LNCaP clone FGC (cell line): ENCODE measurements around the gene PKD1L1.
A peak's percentile ranks its signal among the peaks of the same experiment; 100 is the strongest.
"Not testable (repeated sequence)": the region's sequence is repeated elsewhere in the genome, so short reads cannot be mapped to it uniquely, and the experiment has no call there.

Source experiments
- DNase-seq: peaks from one replicate; pipeline ENCODE4 v3.0.0-alpha.2; 2011; ENCODE audit warnings: low read depth
- H3K4me3 ChIP-seq: 2 replicates; pipeline ENCODE4 v1.5.1; 2011; ENCODE audit warnings: mild to moderate bottlenecking, low read depth, low read length, control low read depth
- CTCF ChIP-seq: IDR thresholded peaks from 2 replicates; pipeline ENCODE4 v1.5.1; 2012; ENCODE audit warnings: mild to moderate bottlenecking; ENCODE audit not compliant: control insufficient read depth, insufficient read depth; ENCODE audit errors: extremely low read depth

The PKD1L1 gene

GRCh38 chr7:47947355-47947749 is 914 bp downstream of the PKD1L1 start:
- DNase-seq = no peak
- no peak for TF ChIP-seq CTCF
- H3K4me3 ChIP-seq = no peak overlapping the region

GRCh38 chr7:47946581-47947354 is 1.5 kb downstream of the PKD1L1 start:
- H3K4me3 ChIP-seq = no peak overlapping the region
- no peak for TF ChIP-seq CTCF
- no peak for DNase-seq

- DNase-seq = peak; percentile 15
- no peak overlapping the region for H3K4me3 ChIP-seq
- peak; percentile 76 for TF ChIP-seq CTCF
These were observed 2.8 kb downstream of the PKD1L1 start for GRCh38 chr7:47945261-47946015.

- TF ChIP-seq CTCF = no peak
- H3K4me3 ChIP-seq = no peak overlapping the region
- DNase-seq = no peak
These were observed 3.6 kb downstream of the PKD1L1 start for GRCh38 chr7:47944536-47945260.

- no peak for DNase-seq
- no peak for TF ChIP-seq CTCF
- H3K4me3 ChIP-seq = no peak overlapping the region
These were observed 4.4 kb downstream of the PKD1L1 start for GRCh38 chr7:47943676-47944474.

DNA sequence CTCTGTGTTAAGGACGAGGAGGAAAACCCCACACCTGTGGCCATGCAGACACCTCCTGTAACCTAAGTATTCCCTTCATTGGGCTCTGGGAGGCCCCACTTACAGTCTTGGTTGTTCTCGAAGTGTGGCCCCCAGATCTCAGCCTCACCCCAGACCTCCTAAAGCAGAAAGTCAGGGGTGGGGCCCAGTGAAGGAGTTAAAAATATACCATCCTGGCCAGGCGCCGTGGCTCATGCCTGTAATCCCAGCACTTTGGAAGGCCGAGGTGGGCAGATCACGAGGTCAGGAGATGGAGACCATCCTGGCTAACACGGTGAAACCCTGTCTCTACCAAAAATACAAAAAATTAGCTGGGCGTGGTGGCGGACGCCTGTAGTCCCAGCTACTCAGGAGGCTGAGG is 5.6 kb downstream of the PKD1L1 start:
- H3K4me3 ChIP-seq, DNase-seq: not testable (repeated sequence)
